Endodermal cell (in vitro differentiated cells): Measurements from ENCODE around the gene VAPB. TPM values are rescaled to one million over a fixed set of nuclear protein-coding genes. Genes with fewer than 3 reads are reported as not detected.
A peak's percentile ranks its signal among the peaks of the same experiment; 100 is the strongest.

Experiments
- DNase-seq: peaks from one replicate; pipeline ENCODE4 v3.0.0-alpha.2; 2017
- H3K27ac ChIP-seq: 2 replicates; pipeline ENCODE4 v1.5.1; 2013; ENCODE audit warnings: mild to moderate bottlenecking, low read depth, low read length, moderate library complexity
- H3K27me3 ChIP-seq: 2 replicates; pipeline ENCODE4 v1.6.1; 2013; ENCODE audit warnings: mild to moderate bottlenecking, low read length, moderate library complexity; ENCODE audit not compliant: insufficient read depth, control insufficient read depth, poor library complexity, severe bottlenecking
- H3K36me3 ChIP-seq: 2 replicates; pipeline ENCODE4 v1.7.0; 2013; ENCODE audit warnings: mild to moderate bottlenecking, low read length, moderate library complexity; ENCODE audit not compliant: control insufficient read depth, insufficient read depth
- H3K4me1 ChIP-seq: one replicate; pipeline ENCODE4 v1.7.0; 2013; ENCODE audit warnings: low read length; ENCODE audit not compliant: control insufficient read depth, insufficient read depth
- H3K4me3 ChIP-seq: 2 replicates; pipeline ENCODE4 v1.5.1; 2013; ENCODE audit warnings: mild to moderate bottlenecking, low read length, moderate library complexity
- H3K9ac ChIP-seq: 2 replicates; pipeline ENCODE4 v1.6.1; 2013; ENCODE audit warnings: mild to moderate bottlenecking, low read length, moderate library complexity; ENCODE audit not compliant: poor library complexity, severe bottlenecking; ENCODE audit errors: extremely low read depth
- H3K9me3 ChIP-seq: 2 replicates; pipeline ENCODE4 v1.6.1; 2013; ENCODE audit warnings: mild to moderate bottlenecking, low read length, moderate library complexity; ENCODE audit not compliant: control insufficient read depth
- H3K27ac Mint-ChIP-seq: 2 replicates; pipeline ENCODE4 v1.8.0; 2020; ENCODE audit warnings: mixed read lengths
- H3K27me3 Mint-ChIP-seq: 2 replicates; pipeline ENCODE4 v1.8.0; 2021; ENCODE audit warnings: mild to moderate bottlenecking, mixed read lengths; ENCODE audit not compliant: insufficient read depth
- H3K36me3 Mint-ChIP-seq: 2 replicates; pipeline ENCODE4 v1.8.0; 2020; ENCODE audit warnings: low read depth, mixed read lengths
- H3K4me1 Mint-ChIP-seq: 2 replicates; pipeline ENCODE4 v1.8.0; 2020; ENCODE audit warnings: mixed read lengths
- H3K4me3 Mint-ChIP-seq: 2 replicates; pipeline ENCODE4 v1.8.0; 2020; ENCODE audit warnings: mild to moderate bottlenecking, moderate library complexity, mixed read lengths
- H3K9me3 Mint-ChIP-seq: 2 replicates; pipeline ENCODE4 v1.8.0; 2020; ENCODE audit warnings: mild to moderate bottlenecking, mixed read lengths
- CTCF ChIP-seq: fragments of 200-600 bp; sonication (generic); conservative IDR thresholded peaks from 2 replicates; pipeline ENCODE4 v1.5.0; 2021; ENCODE audit warnings: antibody characterized with exemption, mild to moderate bottlenecking
- WGBS, 2 experiments: methylation state at CpG; one replicate each; pipeline versions ENCODE4 v1.1.5 to v1.1.7; 2013; ENCODE audit warnings: missing lambda C conversion rate in 2 of 2, mixed read lengths in 1 of 2; ENCODE audit not compliant: insufficient coverage in 1 of 2, insufficient read length in 1 of 2; 5-methylcytosine and 5-hydroxymethylcytosine counted together
- total RNA-seq, 2 donors: library from RNA; stranded (reverse); fragmentation: NEBNext Ultra II Directional in 1 of 2; extraction: Animal tissue kit (Norgen Biotek cat#: 25700) in 1 of 2; gene quantifications; 2 replicates in 1 of 2; 3 replicates in 1 of 2; pipeline ENCODE4 v1.2.1, GENCODE V29; 2021

The VAPB gene
- total RNA-seq, 2 donors from 2014 or later = 47.3 to 47.5 TPM

- no peaks in the 10 kb centered on the region for H3K27me3 ChIP-seq
- H3K4me3 Mint-ChIP-seq = no peak overlapping the region
- peaks cover 17% of the 10 kb centered on the region for H3K9me3 ChIP-seq
- H3K4me3 ChIP-seq = no peak overlapping the region
- no peak overlapping the region for H3K9ac ChIP-seq
- 91 to 94% methylated on average over 8 to 10 of the region's 10 CpGs for WGBS, 2 experiments
- H3K27ac Mint-ChIP-seq = no peak overlapping the region
- peaks cover 22% of the 10 kb centered on the region for H3K36me3 Mint-ChIP-seq
- H3K36me3 ChIP-seq = no peaks in the 10 kb centered on the region
- H3K27ac ChIP-seq = no peak overlapping the region
- H3K4me1 ChIP-seq = no peaks in the 10 kb centered on the region
- DNase-seq = peak; percentile 18
- no peak for TF ChIP-seq CTCF
- no peaks in the 10 kb centered on the region for H3K27me3 Mint-ChIP-seq
- peaks cover 1% of the 10 kb centered on the region for H3K4me1 Mint-ChIP-seq
- peaks cover 29% of the 10 kb centered on the region for H3K9me3 Mint-ChIP-seq
Measured at GRCh38 chr20:58475466-58475865, 86.4 kb downstream of the VAPB start.

- TF ChIP-seq CTCF = no peak
- H3K9ac ChIP-seq = no peak overlapping the region
- peak; percentile 21 for DNase-seq
- H3K36me3 ChIP-seq = no peaks in the 10 kb centered on the region
- Mint-ChIP-seq H3K27ac (no peak overlapping the region), H3K36me3 (peaks cover 29% of the 10 kb centered on the region), H3K4me1 (peaks cover 9% of the 10 kb centered on the region), H3K27me3 (no peaks in the 10 kb centered on the region), H3K9me3 (peaks cover 38% of the 10 kb centered on the region), H3K4me3 (no peak overlapping the region)
- WGBS, 2 experiments = 86% methylated on average over 3 of the region's 3 CpGs; no CpG with 5 or more reads in 1 of the 2 experiments
- no peak overlapping the region for H3K27ac ChIP-seq
- peaks cover 30% of the 10 kb centered on the region for H3K9me3 ChIP-seq
- no peak overlapping the region for H3K4me3 ChIP-seq
- H3K4me1 ChIP-seq = peaks cover 3% of the 10 kb centered on the region
- H3K27me3 ChIP-seq = no peaks in the 10 kb centered on the region
Measured at GRCh38 chr20:58478141-58478805, 89.2 kb downstream of the VAPB start.

GRCh38 chr20:58479726-58480440 lies 90.9 kb downstream of the VAPB start:
- 91 to 98% methylated on average over 7 to 9 of the region's 9 CpGs for WGBS, 2 experiments
- H3K9ac ChIP-seq = no peak overlapping the region
- peak; percentile 31 for DNase-seq
- H3K4me3 ChIP-seq = no peak overlapping the region
- H3K4me1 Mint-ChIP-seq = peaks cover 9% of the 10 kb centered on the region
- peaks cover 45% of the 10 kb centered on the region for H3K9me3 Mint-ChIP-seq
- no peak for TF ChIP-seq CTCF
- no peak overlapping the region for H3K4me3 Mint-ChIP-seq
- no peak overlapping the region for H3K27ac ChIP-seq
- peaks cover 29% of the 10 kb centered on the region for H3K36me3 Mint-ChIP-seq
- no peaks in the 10 kb centered on the region for H3K27me3 Mint-ChIP-seq
- H3K4me1 ChIP-seq = peaks cover 3% of the 10 kb centered on the region
- H3K27me3 ChIP-seq = no peaks in the 10 kb centered on the region
- no peak overlapping the region for H3K27ac Mint-ChIP-seq
- peaks cover 32% of the 10 kb centered on the region for H3K9me3 ChIP-seq
- H3K36me3 ChIP-seq = no peaks in the 10 kb centered on the region
